ENCODE data around the gene FXN. TPM values are rescaled to one million over a fixed set of nuclear protein-coding genes. Genes with fewer than 3 reads are reported as not detected.

The FXN gene
- total RNA-seq, 1 donor from 2014 or later: 43.6 TPM

- Mint-ChIP-seq H3K27me3 (ENCODE audit: insufficient read depth) (peaks cover 11% of the 10 kb centered on the region), H3K4me3 (no peak overlapping the region), H3K36me3 (ENCODE audit: low read depth) (no peaks in the 10 kb centered on the region), H3K27ac (no peak overlapping the region), H3K9me3 (no peaks in the 10 kb centered on the region), H3K4me1 (ENCODE audit: low read depth) (no peaks in the 10 kb centered on the region)
- intact Hi-C loops (cut with micrococcal nuclease): no loop called here
- DNase-seq (ENCODE audit: low spot score): no peak
Measured at GRCh38 chr9:69145144-69145715, 109.7 kb downstream of the FXN start.

- Mint-ChIP-seq H3K27me3 (ENCODE audit: insufficient read depth) (peaks cover 11% of the 10 kb centered on the region), H3K27ac (no peak overlapping the region), H3K9me3 (no peaks in the 10 kb centered on the region), H3K4me3 (no peak overlapping the region), H3K36me3 (ENCODE audit: low read depth) (no peaks in the 10 kb centered on the region), H3K4me1 (ENCODE audit: low read depth) (no peaks in the 10 kb centered on the region)
- no peak for DNase-seq (ENCODE audit: low spot score)
- intact Hi-C loops (cut with micrococcal nuclease): no loop called here
Measured at GRCh38 chr9:69147041-69147834, 111.7 kb downstream of the FXN start.

GRCh38 chr9:69149321-69149807, 113.8 kb downstream of the FXN start:
- no peak overlapping the region for H3K27ac Mint-ChIP-seq
- H3K4me3 Mint-ChIP-seq: no peak overlapping the region
- no peak for DNase-seq (ENCODE audit: low spot score)
- H3K36me3 Mint-ChIP-seq (ENCODE audit: low read depth): no peaks in the 10 kb centered on the region
- intact Hi-C loops (cut with micrococcal nuclease): no loop called here
- H3K9me3 Mint-ChIP-seq: no peaks in the 10 kb centered on the region
- H3K4me1 Mint-ChIP-seq (ENCODE audit: low read depth): no peaks in the 10 kb centered on the region
- peaks cover 8% of the 10 kb centered on the region for H3K27me3 Mint-ChIP-seq (ENCODE audit: insufficient read depth)

Other genes starting within 250 kb of the FXN start
- gene PRKACG, start 21.6 kb upstream of the FXN start, total RNA-seq: not detected in 2 replicates
- gene TJP2, start 138.5 kb downstream of the FXN start, total RNA-seq: 19.3 and 20.7 TPM in 2 replicates

Measured in activated T-helper 1 cell treated with anti-CD3 and anti-CD28 coated beads, Interleukin-12 subunit alpha, Interleukin-12 subunit beta, Interleukin-2, Interleukin-4 antibody, amounts not matched to agents 30 ng/mL and 10 ng/mL and 1 ng/mL, durations not matched to agents 14 hours and 24 hours and 36 hours (primary cell).